Right lobe of liver (tissue), 6 donors: ENCODE results near the gene SLC6A20. TPM values are rescaled to one million over a fixed set of nuclear protein-coding genes. Genes with fewer than 3 reads are reported as not detected.

Experiments
- ATAC-seq, 4 donors: fragments of 200-7000 bp; cut with Tn5 transposase; one replicate each; pipeline ENCODE4 v1.9.1; 2020; ENCODE audit warnings: mild to moderate bottlenecking in 4 of 4, moderate library complexity in 4 of 4
- DNase-seq, 3 donors: peaks; one replicate each; pipeline ENCODE4 v3.0.0-alpha.2; 2020
- H3K27ac ChIP-seq, 3 donors: fragments of 200-600 bp; one replicate each; pipeline ENCODE4 v1.8.0; 2022
- H3K27me3 ChIP-seq, 2 donors: fragments of 200-600 bp; one replicate each; pipeline ENCODE4 v1.8.0; 2022
- H3K36me3 ChIP-seq, 4 donors: fragments of 200-600 bp; sonication (generic) in 1 of 4; one replicate each; pipeline versions ENCODE4 v1.5.1 to v1.8.0; 2017 to 2022; ENCODE audit warnings: control low read depth in 1 of 4
- H3K4me1 ChIP-seq, 4 donors: fragments of 200-600 bp; sonication (generic) in 1 of 4; one replicate each; pipeline versions ENCODE4 v1.5.1 to v1.8.0; 2017 to 2022; ENCODE audit warnings: control low read depth in 1 of 4
- H3K4me3 ChIP-seq, 3 donors: fragments of 200-600 bp; one replicate each; pipeline ENCODE4 v1.8.0; 2022
- H3K9me3 ChIP-seq, 4 donors: fragments of 200-600 bp; sonication (generic) in 1 of 4; one replicate each; pipeline versions ENCODE4 v1.5.1 to v1.8.0; 2017 to 2022; ENCODE audit warnings: control low read depth in 1 of 4
- CTCF ChIP-seq, 4 donors: fragments of 200-600 bp in 3 of 4; fragments of 450-650 bp in 1 of 4; IDR thresholded peaks; one replicate each; pipeline versions ENCODE4 v1.5.1 to v1.8.0; 2016 to 2022; ENCODE audit warnings: antibody characterized with exemption in 4 of 4, mild to moderate bottlenecking in 2 of 4
- POLR2A ChIP-seq: fragments of 450-650 bp; IDR thresholded peaks from one replicate; pipeline ENCODE4 v1.6.1; 2017; ENCODE audit warnings: antibody characterized with exemption, mild to moderate bottlenecking
- WGBS: methylation state at CpG from one replicate; pipeline ENCODE4 v1.1.6; 2018; ENCODE audit warnings: low coverage, low lambda C conversion rate; ENCODE audit not compliant: insufficient coverage; ENCODE audit errors: missing lambda C conversion rate; 5-methylcytosine and 5-hydroxymethylcytosine counted together
- intact Hi-C, 2 donors: fragments of 100-400 bp; cut with DNase I; formaldehyde crosslinking; loops; one replicate each; pipeline versions ENCODE4 v1.11.2 to v1.14.1; 2022
- total RNA-seq, 6 experiments: library from RNA; depleted of rRNA in 2 of 6; stranded (reverse); fragments of >200 nt in 2 of 6; fragmentation: NEBNext Ultra II Directional in 3 of 6; extraction: Animal tissue kit (Norgen Biotek cat#: 25700) in 3 of 6; gene quantifications; one replicate each; pipeline versions ENCODE4 v1.1.0 to v1.2.4, GENCODE V29; 2016 to 2023
- donor health status: DM: no; HTN: yes; CAD: no.
- donor health status: DM: no; HTN: no; CAD: no.
- donor health status: DM: no; HTN: no; CAD: no.
- donor health status: DM: no; HTN: yes; CAD: no.
- donor health status: DM: no; HTN: yes; CAD: no.

SLC6A20 gene
- total RNA-seq, 6 experiments from 2014 or later = 0.07 to 0.21 (median 0.12) TPM; not detected in 3

- no peak overlapping the region for H3K27ac ChIP-seq
- DNase-seq = no peak
- WGBS = 83% methylated on average over 1 of the region's 1 CpG
- no peak for ATAC-seq
- no peaks in the 10 kb centered on the region for H3K9me3 ChIP-seq
- TF ChIP-seq POLR2A (no peak), CTCF (IDR thresholded peaks at IDR 0.05) (no peak)
- H3K4me3 ChIP-seq = no peak overlapping the region
- no peaks in the 10 kb centered on the region for H3K36me3 ChIP-seq
- peaks cover 0 to 11% (median 0%) of the 10 kb centered on the region in 4 donors for H3K4me1 ChIP-seq
- intact Hi-C loops = no loop called here
- peaks cover 12 to 20% of the 10 kb centered on the region in 2 donors for H3K27me3 ChIP-seq
Observed at GRCh38 chr3:45794660-45795059, 1.7 kb downstream of the SLC6A20 start.

- Histone ChIP-seq H3K4me3 (no peak overlapping the region), H3K27me3 (peaks cover 12 to 20% of the 10 kb centered on the region in 2 donors), H3K4me1 (peaks cover 0 to 11% (median 0%) of the 10 kb centered on the region in 4 donors), H3K9me3 (no peaks in the 10 kb centered on the region), H3K27ac (no peak overlapping the region), H3K36me3 (no peaks in the 10 kb centered on the region)
- ATAC-seq (no peak), DNase-seq (no peak)
- 90% methylated on average over 4 of the region's 5 CpGs for WGBS
- intact Hi-C loops = no loop called here
- TF ChIP-seq POLR2A = no peak
- TF ChIP-seq CTCF (IDR thresholded peaks at IDR 0.05) = no peak
Observed at GRCh38 chr3:45794177-45794560, 2.2 kb downstream of the SLC6A20 start.

- no peaks in the 10 kb centered on the region for H3K36me3 ChIP-seq
- WGBS = 58% methylated on average over 6 of the region's 9 CpGs
- TF ChIP-seq POLR2A (no peak), CTCF (IDR thresholded peaks at IDR 0.05) (no peak)
- H3K4me1 ChIP-seq = peaks cover 0 to 11% (median 0%) of the 10 kb centered on the region in 4 donors
- no peaks in the 10 kb centered on the region for H3K9me3 ChIP-seq
- H3K4me3 ChIP-seq = no peak overlapping the region
- ATAC-seq (no peak), DNase-seq (no peak)
- intact Hi-C loops = no loop called here
- no peak overlapping the region for H3K27ac ChIP-seq
- H3K27me3 ChIP-seq = peaks cover 12 to 20% of the 10 kb centered on the region in 2 donors
Observed at GRCh38 chr3:45793482-45794176, 2.7 kb downstream of the SLC6A20 start.

GRCh38 chr3:45792516-45793172 lies 3.7 kb downstream of the SLC6A20 start:
- Histone ChIP-seq H3K27me3 (peaks cover 12 to 20% of the 10 kb centered on the region in 2 donors), H3K9me3 (no peaks in the 10 kb centered on the region), H3K27ac (no peak overlapping the region), H3K4me1 (peaks cover 0 to 11% (median 0%) of the 10 kb centered on the region in 4 donors), H3K4me3 (no peak overlapping the region), H3K36me3 (no peaks in the 10 kb centered on the region)
- WGBS = no CpG with 5 or more reads among the region's 7 CpGs
- no peak for DNase-seq
- no peak for ATAC-seq
- intact Hi-C loops = no loop called here
- TF ChIP-seq POLR2A (no peak), CTCF (IDR thresholded peaks at IDR 0.05) (no peak)
